ENCODE data around the gene NUFIP2.

The NUFIP2 gene

GRCh38 chr17:29240968-29241963 lies 52.7 kb downstream of the NUFIP2 start:
- Histone ChIP-seq H3K4me3 (ENCODE audit: low read length) (no peak overlapping the region), H3K36me3 (ENCODE audit: control insufficient read depth, low read length) (no peaks in the 10 kb centered on the region), H3K79me2 (ENCODE audit: control insufficient read depth, low read length) (no peaks in the 10 kb centered on the region), H3K9me3 (ENCODE audit: control insufficient read depth, insufficient read depth, low read length) (no peaks in the 10 kb centered on the region), H3F3A (ENCODE audit: control insufficient read depth, insufficient read depth) (no peaks in the 10 kb centered on the region), H3K9me2 (replicated peaks; ENCODE audit: control insufficient read depth, low read length) (no peaks in the 10 kb centered on the region), H3K4me2 (ENCODE audit: low read length) (no peak overlapping the region), H3K27me3 (ENCODE audit: control insufficient read depth, low read length) (no peaks in the 10 kb centered on the region), H4K20me1 (ENCODE audit: control insufficient read depth, insufficient read depth, low read depth, low read length) (no peaks in the 10 kb centered on the region), H3K4me1 (ENCODE audit: control insufficient read depth, low read length) (peaks cover 7% of the 10 kb centered on the region), H3K27ac (ENCODE audit: low read depth, low read length) (no peak overlapping the region)
- TF ChIP-seq, protein P1, sequence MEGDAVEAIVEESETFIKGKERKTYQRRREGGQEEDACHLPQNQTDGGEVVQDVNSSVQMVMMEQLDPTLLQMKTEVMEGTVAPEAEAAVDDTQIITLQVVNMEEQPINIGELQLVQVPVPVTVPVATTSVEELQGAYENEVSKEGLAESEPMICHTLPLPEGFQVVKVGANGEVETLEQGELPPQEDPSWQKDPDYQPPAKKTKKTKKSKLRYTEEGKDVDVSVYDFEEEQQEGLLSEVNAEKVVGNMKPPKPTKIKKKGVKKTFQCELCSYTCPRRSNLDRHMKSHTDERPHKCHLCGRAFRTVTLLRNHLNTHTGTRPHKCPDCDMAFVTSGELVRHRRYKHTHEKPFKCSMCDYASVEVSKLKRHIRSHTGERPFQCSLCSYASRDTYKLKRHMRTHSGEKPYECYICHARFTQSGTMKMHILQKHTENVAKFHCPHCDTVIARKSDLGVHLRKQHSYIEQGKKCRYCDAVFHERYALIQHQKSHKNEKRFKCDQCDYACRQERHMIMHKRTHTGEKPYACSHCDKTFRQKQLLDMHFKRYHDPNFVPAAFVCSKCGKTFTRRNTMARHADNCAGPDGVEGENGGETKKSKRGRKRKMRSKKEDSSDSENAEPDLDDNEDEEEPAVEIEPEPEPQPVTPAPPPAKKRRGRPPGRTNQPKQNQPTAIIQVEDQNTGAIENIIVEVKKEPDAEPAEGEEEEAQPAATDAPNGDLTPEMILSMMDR (IDR thresholded peaks at IDR 0.05; ENCODE audit: low read depth, low read length, poor library complexity, severe bottlenecking): peak; percentile 30
- no peak for TF ChIP-seq EZH2phosphoT487 (IDR thresholded peaks at IDR 0.05; ENCODE audit: borderline replicate concordance, low read length)

DNA sequence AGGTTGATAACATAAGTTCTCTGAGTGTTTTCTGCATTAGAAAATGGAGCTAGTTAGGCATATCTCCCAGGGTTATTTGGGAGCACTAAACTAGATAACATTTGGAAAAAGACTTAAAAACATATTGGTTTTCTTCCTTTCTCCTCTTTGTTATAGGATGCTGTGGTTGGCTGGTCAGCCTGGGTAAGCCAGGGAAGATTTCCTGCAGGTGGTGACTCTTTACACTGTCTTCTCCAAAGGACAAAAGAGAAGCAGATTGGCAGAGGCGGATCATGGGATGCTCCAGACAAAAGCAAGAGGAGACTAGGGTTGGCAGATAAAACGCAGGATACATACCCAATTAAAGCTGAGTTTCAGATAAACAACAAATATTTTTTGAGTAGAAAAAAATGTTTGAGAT lies 53.5 kb downstream of the NUFIP2 start:
- Histone ChIP-seq H3K79me2 (ENCODE audit: control insufficient read depth, low read length) (no peaks in the 10 kb centered on the region), H4K20me1 (ENCODE audit: control insufficient read depth, insufficient read depth, low read depth, low read length) (no peaks in the 10 kb centered on the region), H3F3A (ENCODE audit: control insufficient read depth, insufficient read depth) (no peaks in the 10 kb centered on the region), H3K9me2 (replicated peaks; ENCODE audit: control insufficient read depth, low read length) (no peaks in the 10 kb centered on the region), H3K9me3 (ENCODE audit: control insufficient read depth, insufficient read depth, low read length) (no peaks in the 10 kb centered on the region), H3K27ac (ENCODE audit: low read depth, low read length) (no peak overlapping the region), H3K4me2 (ENCODE audit: low read length) (no peak overlapping the region), H3K27me3 (ENCODE audit: control insufficient read depth, low read length) (no peaks in the 10 kb centered on the region), H3K36me3 (ENCODE audit: control insufficient read depth, low read length) (no peaks in the 10 kb centered on the region), H3K4me1 (ENCODE audit: control insufficient read depth, low read length) (peaks cover 7% of the 10 kb centered on the region), H3K4me3 (ENCODE audit: low read length) (no peak overlapping the region)
- TF ChIP-seq, protein P1 (IDR thresholded peaks at IDR 0.05; ENCODE audit: low read depth, low read length, poor library complexity, severe bottlenecking): no peak
- TF ChIP-seq EZH2phosphoT487 (IDR thresholded peaks at IDR 0.05; ENCODE audit: borderline replicate concordance, low read length): no peak

GRCh38 chr17:29238133-29238850 lies 55.7 kb downstream of the NUFIP2 start:
- Histone ChIP-seq H3K79me2 (ENCODE audit: control insufficient read depth, low read length) (no peaks in the 10 kb centered on the region), H3K36me3 (ENCODE audit: control insufficient read depth, low read length) (no peaks in the 10 kb centered on the region), H3K27me3 (ENCODE audit: control insufficient read depth, low read length) (no peaks in the 10 kb centered on the region), H3K4me2 (ENCODE audit: low read length) (no peak overlapping the region), H3K4me3 (ENCODE audit: low read length) (no peak overlapping the region), H3K9me3 (ENCODE audit: control insufficient read depth, insufficient read depth, low read length) (no peaks in the 10 kb centered on the region), H4K20me1 (ENCODE audit: control insufficient read depth, insufficient read depth, low read depth, low read length) (no peaks in the 10 kb centered on the region), H3K9me2 (replicated peaks; ENCODE audit: control insufficient read depth, low read length) (no peaks in the 10 kb centered on the region), H3F3A (ENCODE audit: control insufficient read depth, insufficient read depth) (no peaks in the 10 kb centered on the region), H3K4me1 (ENCODE audit: control insufficient read depth, low read length) (peaks cover 7% of the 10 kb centered on the region), H3K27ac (ENCODE audit: low read depth, low read length) (no peak overlapping the region)
- no peak for TF ChIP-seq EZH2phosphoT487 (IDR thresholded peaks at IDR 0.05; ENCODE audit: borderline replicate concordance, low read length)
- TF ChIP-seq, protein P1 (IDR thresholded peaks at IDR 0.05; ENCODE audit: low read depth, low read length, poor library complexity, severe bottlenecking): no peak
